ENCODE results near the gene MRGPRE.

MRGPRE gene

DNA sequence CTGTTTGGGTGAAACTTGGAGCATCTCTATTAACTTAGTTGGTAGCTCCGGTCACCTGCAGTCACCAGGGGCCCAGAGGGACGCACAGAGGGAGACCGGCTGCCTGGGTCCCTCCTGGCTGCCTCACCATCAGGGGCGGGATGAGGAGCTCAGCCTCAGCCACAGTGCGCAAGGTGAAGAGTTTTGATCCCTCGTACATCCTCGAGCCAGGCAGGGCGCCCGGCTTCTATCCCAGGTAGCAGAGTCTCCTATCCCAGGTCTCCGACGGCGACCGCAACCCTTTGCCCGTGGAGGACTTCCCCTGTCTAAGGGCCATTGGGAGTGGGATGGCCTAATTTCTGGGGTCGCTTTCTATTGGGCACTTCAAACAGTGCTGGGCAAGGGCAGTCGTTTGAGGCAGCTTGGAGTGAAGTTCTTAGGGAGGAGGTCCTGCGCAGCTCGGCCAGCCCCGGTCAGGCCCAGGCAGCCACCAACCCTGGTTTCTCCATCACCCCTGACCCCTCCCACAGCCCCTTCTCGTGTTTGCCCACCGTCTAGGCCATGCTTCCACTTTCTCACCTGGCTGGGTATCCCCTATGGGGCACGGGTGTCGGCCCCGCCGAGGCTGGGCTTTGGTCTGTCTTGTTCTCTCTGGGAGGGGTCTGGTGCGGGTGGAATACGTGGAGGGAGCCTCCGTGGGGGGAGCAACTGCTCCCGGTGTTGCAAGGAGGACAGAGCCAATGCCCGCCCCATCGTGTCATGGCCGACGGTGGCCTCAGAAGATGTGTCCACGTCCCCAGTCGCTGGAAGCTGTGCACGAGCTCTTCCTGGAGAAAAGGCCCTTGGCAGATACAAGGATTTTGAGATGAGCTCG lies 10.0 kb downstream of the MRGPRE start:
- TF ChIP-seq CEBPB (IDR thresholded peaks at IDR 0.05), result no peak
- no peak for TF ChIP-seq MAX (IDR thresholded peaks at IDR 0.05)
- no peak for TF ChIP-seq RAD21 (IDR thresholded peaks at IDR 0.05; ENCODE audit: low read depth)
- TF ChIP-seq TCF12 (IDR thresholded peaks at IDR 0.05; ENCODE audit: low read depth), result no peak

- TF ChIP-seq EGR1 (IDR thresholded peaks at IDR 0.05), result no peak
- TF ChIP-seq, protein P1, sequence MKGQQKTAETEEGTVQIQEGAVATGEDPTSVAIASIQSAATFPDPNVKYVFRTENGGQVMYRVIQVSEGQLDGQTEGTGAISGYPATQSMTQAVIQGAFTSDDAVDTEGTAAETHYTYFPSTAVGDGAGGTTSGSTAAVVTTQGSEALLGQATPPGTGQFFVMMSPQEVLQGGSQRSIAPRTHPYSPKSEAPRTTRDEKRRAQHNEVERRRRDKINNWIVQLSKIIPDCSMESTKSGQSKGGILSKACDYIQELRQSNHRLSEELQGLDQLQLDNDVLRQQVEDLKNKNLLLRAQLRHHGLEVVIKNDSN (IDR thresholded peaks at IDR 0.05), result no peak
- no peak for TF ChIP-seq CEBPB (IDR thresholded peaks at IDR 0.05)
Measured at GRCh38 chr11:3221408-3222002, 10.7 kb downstream of the MRGPRE start.

- TF ChIP-seq EGR1 (IDR thresholded peaks at IDR 0.05) (no peak), ZBTB7A (IDR thresholded peaks at IDR 0.05; ENCODE audit: low read depth) (no peak)
Measured at GRCh38 chr11:3220521-3221407, 11.5 kb downstream of the MRGPRE start.

- no peak for TF ChIP-seq TAF1 (IDR thresholded peaks at IDR 0.05; ENCODE audit: low read depth)
- TF ChIP-seq EGR1 (IDR thresholded peaks at IDR 0.05), result no peak
- no peak for TF ChIP-seq YY1 (IDR thresholded peaks at IDR 0.05; ENCODE audit: low read depth)
- TF ChIP-seq MAX (IDR thresholded peaks at IDR 0.05), result no peak
- TF ChIP-seq EP300 (IDR thresholded peaks at IDR 0.05; ENCODE audit: borderline replicate concordance), result no peak
- TF ChIP-seq TCF12 (IDR thresholded peaks at IDR 0.05; ENCODE audit: low read depth), result no peak
- TF ChIP-seq CEBPB (IDR thresholded peaks at IDR 0.05), result no peak
- TF ChIP-seq RAD21 (IDR thresholded peaks at IDR 0.05; ENCODE audit: low read depth), result no peak
- TF ChIP-seq, protein P2, sequence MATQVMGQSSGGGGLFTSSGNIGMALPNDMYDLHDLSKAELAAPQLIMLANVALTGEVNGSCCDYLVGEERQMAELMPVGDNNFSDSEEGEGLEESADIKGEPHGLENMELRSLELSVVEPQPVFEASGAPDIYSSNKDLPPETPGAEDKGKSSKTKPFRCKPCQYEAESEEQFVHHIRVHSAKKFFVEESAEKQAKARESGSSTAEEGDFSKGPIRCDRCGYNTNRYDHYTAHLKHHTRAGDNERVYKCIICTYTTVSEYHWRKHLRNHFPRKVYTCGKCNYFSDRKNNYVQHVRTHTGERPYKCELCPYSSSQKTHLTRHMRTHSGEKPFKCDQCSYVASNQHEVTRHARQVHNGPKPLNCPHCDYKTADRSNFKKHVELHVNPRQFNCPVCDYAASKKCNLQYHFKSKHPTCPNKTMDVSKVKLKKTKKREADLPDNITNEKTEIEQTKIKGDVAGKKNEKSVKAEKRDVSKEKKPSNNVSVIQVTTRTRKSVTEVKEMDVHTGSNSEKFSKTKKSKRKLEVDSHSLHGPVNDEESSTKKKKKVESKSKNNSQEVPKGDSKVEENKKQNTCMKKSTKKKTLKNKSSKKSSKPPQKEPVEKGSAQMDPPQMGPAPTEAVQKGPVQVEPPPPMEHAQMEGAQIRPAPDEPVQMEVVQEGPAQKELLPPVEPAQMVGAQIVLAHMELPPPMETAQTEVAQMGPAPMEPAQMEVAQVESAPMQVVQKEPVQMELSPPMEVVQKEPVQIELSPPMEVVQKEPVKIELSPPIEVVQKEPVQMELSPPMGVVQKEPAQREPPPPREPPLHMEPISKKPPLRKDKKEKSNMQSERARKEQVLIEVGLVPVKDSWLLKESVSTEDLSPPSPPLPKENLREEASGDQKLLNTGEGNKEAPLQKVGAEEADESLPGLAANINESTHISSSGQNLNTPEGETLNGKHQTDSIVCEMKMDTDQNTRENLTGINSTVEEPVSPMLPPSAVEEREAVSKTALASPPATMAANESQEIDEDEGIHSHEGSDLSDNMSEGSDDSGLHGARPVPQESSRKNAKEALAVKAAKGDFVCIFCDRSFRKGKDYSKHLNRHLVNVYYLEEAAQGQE (IDR thresholded peaks at IDR 0.05; ENCODE audit: low read depth), result no peak
- no peak for TF ChIP-seq CREB1 (IDR thresholded peaks at IDR 0.05; ENCODE audit: low read depth)
- no peak for TF ChIP-seq TEAD4 (IDR thresholded peaks at IDR 0.05)
- TF ChIP-seq, protein P1 (IDR thresholded peaks at IDR 0.05), result no peak
- TF ChIP-seq ZBTB7A (IDR thresholded peaks at IDR 0.05; ENCODE audit: low read depth), result no peak
- TF ChIP-seq NFIC (IDR thresholded peaks at IDR 0.05), result no peak
- no peak for TF ChIP-seq FOXM1 (IDR thresholded peaks at IDR 0.05; ENCODE audit: borderline replicate concordance, low read depth)
Measured at GRCh38 chr11:3220101-3220500, 12.1 kb downstream of the MRGPRE start.

GRCh38 chr11:3219281-3219892 lies 12.8 kb downstream of the MRGPRE start:
- no peak for TF ChIP-seq EGR1 (IDR thresholded peaks at IDR 0.05)
- no peak for TF ChIP-seq NFIC (IDR thresholded peaks at IDR 0.05)
- TF ChIP-seq TAF1 (IDR thresholded peaks at IDR 0.05; ENCODE audit: low read depth), result no peak
- TF ChIP-seq CREB1 (IDR thresholded peaks at IDR 0.05; ENCODE audit: low read depth), result no peak
- TF ChIP-seq CEBPB (IDR thresholded peaks at IDR 0.05), result no peak
- no peak for TF ChIP-seq TEAD4 (IDR thresholded peaks at IDR 0.05)

DNA sequence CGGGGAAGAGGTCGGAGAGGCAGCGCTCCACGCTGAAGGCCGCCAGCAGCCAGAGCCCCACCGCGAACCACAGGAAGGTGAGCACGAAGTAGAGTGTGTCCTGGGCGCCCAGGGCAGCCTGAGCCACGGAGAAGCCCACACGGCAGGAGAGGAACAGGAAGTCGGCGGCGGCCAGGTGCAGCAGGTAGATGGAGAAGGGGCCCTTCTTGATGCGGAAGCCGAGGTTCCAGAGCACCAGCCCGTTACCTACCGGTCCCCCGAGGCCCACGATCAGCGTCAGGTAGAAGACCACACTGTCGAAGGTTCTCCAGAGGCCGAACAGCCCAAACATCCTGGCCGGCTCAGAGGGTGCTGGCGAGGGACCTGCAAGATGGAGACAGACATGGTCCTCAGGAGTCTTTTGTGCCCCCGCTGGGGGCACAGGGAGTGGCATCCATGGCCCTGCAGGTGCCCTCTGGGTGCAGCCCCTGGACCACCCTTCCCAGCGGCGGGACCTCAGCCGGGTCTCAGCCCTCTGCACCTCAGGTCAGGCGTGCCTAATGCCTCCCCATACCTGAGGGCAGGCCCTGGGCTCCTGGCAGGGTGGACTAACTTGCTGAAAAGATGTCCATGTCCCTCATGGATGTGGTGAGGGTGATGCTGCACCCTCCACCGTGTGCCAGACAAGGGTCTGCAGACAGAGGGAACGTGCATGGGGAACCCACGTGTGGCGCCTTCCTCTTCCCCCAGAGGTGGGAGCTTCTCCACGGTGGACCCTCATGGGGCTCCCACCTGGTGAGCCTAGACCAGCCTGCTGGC lies 13.5 kb downstream of the MRGPRE start, which contains the start of gene MRGPRG:
Gene MRGPRG (minus strand): TSS at position 331 of the 798 bp plus-strand sequence. CDS start 0 bp downstream, at position 331.
- no peak for TF ChIP-seq CREB1 (IDR thresholded peaks at IDR 0.05; ENCODE audit: low read depth)
- no peak for TF ChIP-seq TEAD4 (IDR thresholded peaks at IDR 0.05)
- TF ChIP-seq ZBTB7A (IDR thresholded peaks at IDR 0.05; ENCODE audit: low read depth), result no peak
- TF ChIP-seq RAD21 (IDR thresholded peaks at IDR 0.05; ENCODE audit: low read depth), result no peak
- no peak for TF ChIP-seq TCF12 (IDR thresholded peaks at IDR 0.05; ENCODE audit: low read depth)
- no peak for TF ChIP-seq EP300 (IDR thresholded peaks at IDR 0.05; ENCODE audit: borderline replicate concordance)
- TF ChIP-seq EGR1 (IDR thresholded peaks at IDR 0.05), result no peak
